Stimulated activated naive CD8-positive, alpha-beta T cell treated with anti-CD3 and anti-CD28 coated beads, Interleukin-15, Interleukin-2, amounts not matched to agents 100 ng/mL and 50 ng/mL, for 24 hours (primary cell): ENCODE data around the gene FAAH.

Experiments used
- H3K27ac Mint-ChIP-seq: one replicate; pipeline ENCODE4 v1.8.0; 2021; ENCODE audit warnings: mild to moderate bottlenecking, mixed read lengths
- H3K27me3 Mint-ChIP-seq: one replicate; pipeline ENCODE4 v1.8.0; 2021; ENCODE audit warnings: mixed read lengths
- H3K36me3 Mint-ChIP-seq: one replicate; pipeline ENCODE4 v1.8.0; 2021; ENCODE audit warnings: low read depth, mixed read lengths
- H3K4me1 Mint-ChIP-seq: one replicate; pipeline ENCODE4 v1.8.0; 2021; ENCODE audit warnings: low read depth, mixed read lengths
- H3K4me3 Mint-ChIP-seq: one replicate; pipeline ENCODE4 v1.8.0; 2021; ENCODE audit warnings: mild to moderate bottlenecking, mixed read lengths
- H3K9me3 Mint-ChIP-seq: one replicate; pipeline ENCODE4 v1.8.0; 2021; ENCODE audit warnings: mixed read lengths

The FAAH gene

GRCh38 chr1:46407636-46408035 lies 13.5 kb downstream of the FAAH start:
- Mint-ChIP-seq H3K4me1 (no peaks in the 10 kb centered on the region), H3K27ac (no peak overlapping the region), H3K36me3 (no peaks in the 10 kb centered on the region), H3K4me3 (no peak overlapping the region), H3K9me3 (no peaks in the 10 kb centered on the region), H3K27me3 (no peaks in the 10 kb centered on the region)

DNA sequence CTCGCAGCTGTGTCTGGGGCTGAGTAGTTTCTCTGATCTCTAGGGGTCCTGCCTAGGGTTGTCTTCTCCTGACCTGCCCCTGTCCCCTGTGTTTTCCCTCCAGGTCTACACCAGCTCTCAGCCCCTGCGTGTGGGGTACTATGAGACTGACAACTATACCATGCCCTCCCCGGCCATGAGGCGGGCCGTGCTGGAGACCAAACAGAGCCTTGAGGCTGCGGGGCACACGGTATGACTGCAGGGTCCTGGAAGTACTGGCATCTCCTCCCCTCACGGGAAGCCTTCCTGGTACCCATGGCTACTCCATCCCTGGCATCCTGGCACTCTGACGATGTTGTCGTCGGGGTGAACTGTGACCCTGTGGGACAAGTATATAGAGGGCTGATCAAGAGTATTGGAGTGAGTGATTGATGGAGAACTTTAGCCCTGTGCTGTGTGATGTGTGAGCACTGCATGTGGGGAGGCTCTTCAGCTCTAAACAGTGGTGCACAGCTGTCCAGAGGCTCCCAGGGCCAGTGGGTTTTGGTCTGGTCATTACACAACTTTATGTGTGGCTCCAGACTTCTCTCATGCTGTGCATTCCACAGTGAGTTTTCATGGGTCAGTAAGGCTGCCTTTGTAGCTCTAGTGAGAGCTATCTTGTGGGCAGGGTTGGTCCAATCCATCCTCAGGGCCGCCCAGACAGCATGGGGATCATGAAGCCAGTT lies 14.4 kb downstream of the FAAH start:
- H3K27me3 Mint-ChIP-seq: no peaks in the 10 kb centered on the region
- no peaks in the 10 kb centered on the region for H3K36me3 Mint-ChIP-seq
- H3K27ac Mint-ChIP-seq: no peak overlapping the region
- H3K4me3 Mint-ChIP-seq: no peak overlapping the region
- H3K4me1 Mint-ChIP-seq: no peaks in the 10 kb centered on the region
- no peaks in the 10 kb centered on the region for H3K9me3 Mint-ChIP-seq

- H3K36me3 Mint-ChIP-seq: no peaks in the 10 kb centered on the region
- H3K27me3 Mint-ChIP-seq: no peaks in the 10 kb centered on the region
- H3K27ac Mint-ChIP-seq: no peak overlapping the region
- H3K4me1 Mint-ChIP-seq: no peaks in the 10 kb centered on the region
- H3K4me3 Mint-ChIP-seq: no peak overlapping the region
- no peaks in the 10 kb centered on the region for H3K9me3 Mint-ChIP-seq
Measured at GRCh38 chr1:46409063-46409372, 14.9 kb downstream of the FAAH start.

GRCh38 chr1:46410156-46411009 lies 16.3 kb downstream of the FAAH start:
- H3K4me3 Mint-ChIP-seq: no peak overlapping the region
- H3K4me1 Mint-ChIP-seq: no peaks in the 10 kb centered on the region
- H3K27ac Mint-ChIP-seq: no peak overlapping the region
- H3K9me3 Mint-ChIP-seq: no peaks in the 10 kb centered on the region
- H3K36me3 Mint-ChIP-seq: no peaks in the 10 kb centered on the region
- no peaks in the 10 kb centered on the region for H3K27me3 Mint-ChIP-seq

DNA sequence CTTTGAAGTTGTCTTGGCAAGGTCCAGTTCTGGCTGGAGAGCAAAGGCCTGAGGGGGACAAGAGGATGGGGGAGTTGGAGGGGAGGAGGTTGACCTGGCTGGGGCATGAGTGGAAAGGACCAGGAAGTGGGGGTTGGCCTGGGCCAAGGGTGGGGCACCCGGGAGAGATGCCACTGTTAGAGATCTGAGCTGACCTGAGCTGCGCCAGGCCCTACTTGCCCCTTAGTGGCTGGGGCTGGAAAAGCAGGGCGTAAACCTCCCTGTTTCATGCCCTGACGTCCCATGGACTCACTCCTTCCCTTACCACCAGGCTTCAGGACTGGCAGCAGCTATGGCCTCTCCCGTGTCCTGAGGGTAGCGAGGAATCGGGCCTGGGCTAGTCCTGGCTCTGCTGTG lies 16.9 kb downstream of the FAAH start:
- no peaks in the 10 kb centered on the region for H3K4me1 Mint-ChIP-seq
- no peak overlapping the region for H3K27ac Mint-ChIP-seq

GRCh38 chr1:46411601-46412341 lies 17.7 kb downstream of the FAAH start:
- Mint-ChIP-seq H3K36me3 (no peaks in the 10 kb centered on the region), H3K27ac (no peak overlapping the region), H3K4me3 (no peak overlapping the region), H3K27me3 (no peaks in the 10 kb centered on the region), H3K4me1 (no peaks in the 10 kb centered on the region), H3K9me3 (no peaks in the 10 kb centered on the region)

More for the DNA sequence above, 16.9 kb downstream of the FAAH start:
- H3K4me3 Mint-ChIP-seq: no peak overlapping the region
- no peaks in the 10 kb centered on the region for H3K27me3 Mint-ChIP-seq
- H3K36me3 Mint-ChIP-seq: no peaks in the 10 kb centered on the region
- H3K9me3 Mint-ChIP-seq: no peaks in the 10 kb centered on the region

DNA sequence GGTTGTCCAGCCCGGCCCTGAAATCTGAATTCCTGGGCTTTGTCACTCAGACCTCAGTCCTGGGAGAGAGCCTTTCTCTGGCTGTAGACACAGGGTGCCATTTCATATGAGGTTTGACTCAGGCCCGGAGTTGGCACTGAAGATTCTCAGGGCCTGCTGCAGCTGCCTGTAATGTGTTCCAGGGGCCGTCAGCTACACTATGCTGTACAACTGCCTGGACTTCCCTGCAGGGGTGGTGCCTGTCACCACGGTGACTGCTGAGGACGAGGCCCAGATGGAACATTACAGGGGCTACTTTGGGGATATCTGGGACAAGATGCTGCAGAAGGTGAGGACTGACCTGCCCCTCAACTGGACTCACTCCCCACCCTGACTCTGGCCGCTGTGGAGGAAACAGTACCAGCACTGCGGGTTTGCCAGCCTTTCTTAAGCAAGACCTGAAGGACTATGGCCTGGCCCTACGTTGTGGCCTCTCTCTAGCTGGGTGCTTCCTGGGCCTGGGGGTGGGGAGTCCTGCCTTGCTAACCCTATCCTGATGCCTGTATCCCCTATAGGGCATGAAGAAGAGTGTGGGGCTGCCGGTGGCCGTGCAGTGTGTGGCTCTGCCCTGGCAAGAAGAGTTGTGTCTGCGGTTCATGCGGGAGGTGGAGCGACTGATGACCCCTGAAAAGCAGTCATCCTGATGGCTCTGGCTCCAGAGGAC lies 18.9 kb downstream of the FAAH start:
- H3K36me3 Mint-ChIP-seq: no peaks in the 10 kb centered on the region
- H3K4me1 Mint-ChIP-seq: no peaks in the 10 kb centered on the region
- no peaks in the 10 kb centered on the region for H3K9me3 Mint-ChIP-seq
- no peak overlapping the region for H3K27ac Mint-ChIP-seq
- no peaks in the 10 kb centered on the region for H3K27me3 Mint-ChIP-seq
- H3K4me3 Mint-ChIP-seq: no peak overlapping the region

- H3K4me3 Mint-ChIP-seq: no peak overlapping the region
Measured at GRCh38 chr1:46413596-46413985, 19.5 kb downstream of the FAAH start.

GRCh38 chr1:46415514-46415913 lies 21.4 kb downstream of the FAAH start:
- Mint-ChIP-seq H3K4me1 (no peaks in the 10 kb centered on the region), H3K36me3 (no peaks in the 10 kb centered on the region), H3K27ac (no peak overlapping the region), H3K27me3 (no peaks in the 10 kb centered on the region), H3K4me3 (no peak overlapping the region), H3K9me3 (no peaks in the 10 kb centered on the region)

More at GRCh38 chr1:46413596-46413985, 19.5 kb downstream of the FAAH start:
- Mint-ChIP-seq H3K4me1 (no peaks in the 10 kb centered on the region), H3K36me3 (no peaks in the 10 kb centered on the region), H3K27ac (no peak overlapping the region), H3K9me3 (no peaks in the 10 kb centered on the region), H3K27me3 (no peaks in the 10 kb centered on the region)

- no peaks in the 10 kb centered on the region for H3K36me3 Mint-ChIP-seq
- no peaks in the 10 kb centered on the region for H3K9me3 Mint-ChIP-seq
- no peak overlapping the region for H3K27ac Mint-ChIP-seq
- H3K27me3 Mint-ChIP-seq: no peaks in the 10 kb centered on the region
- H3K4me1 Mint-ChIP-seq: no peaks in the 10 kb centered on the region
- H3K4me3 Mint-ChIP-seq: no peak overlapping the region
Measured at GRCh38 chr1:46418976-46419375, 24.9 kb downstream of the FAAH start.

DNA sequence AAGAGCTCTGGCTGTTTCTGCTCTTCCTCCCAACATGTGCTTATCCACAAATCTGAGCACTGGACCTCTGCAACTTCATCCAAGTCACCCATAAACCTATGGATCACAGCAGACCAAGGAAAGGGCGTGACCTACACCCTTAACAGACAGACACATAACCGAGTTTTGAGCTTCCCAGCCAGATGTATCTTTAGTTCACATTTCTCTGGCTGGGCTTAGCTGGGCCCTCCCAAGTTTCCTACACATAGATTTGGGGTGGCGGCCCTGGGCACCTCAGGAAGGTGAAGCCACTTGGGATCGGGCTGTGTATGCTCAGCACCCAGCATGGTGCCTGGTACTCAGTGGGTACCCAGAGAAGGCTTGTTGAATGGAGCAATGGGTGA lies 26.4 kb downstream of the FAAH start:
- Mint-ChIP-seq H3K27me3 (no peaks in the 10 kb centered on the region), H3K4me1 (no peaks in the 10 kb centered on the region), H3K36me3 (no peaks in the 10 kb centered on the region), H3K9me3 (no peaks in the 10 kb centered on the region), H3K4me3 (no peak overlapping the region), H3K27ac (no peak overlapping the region)

DNA sequence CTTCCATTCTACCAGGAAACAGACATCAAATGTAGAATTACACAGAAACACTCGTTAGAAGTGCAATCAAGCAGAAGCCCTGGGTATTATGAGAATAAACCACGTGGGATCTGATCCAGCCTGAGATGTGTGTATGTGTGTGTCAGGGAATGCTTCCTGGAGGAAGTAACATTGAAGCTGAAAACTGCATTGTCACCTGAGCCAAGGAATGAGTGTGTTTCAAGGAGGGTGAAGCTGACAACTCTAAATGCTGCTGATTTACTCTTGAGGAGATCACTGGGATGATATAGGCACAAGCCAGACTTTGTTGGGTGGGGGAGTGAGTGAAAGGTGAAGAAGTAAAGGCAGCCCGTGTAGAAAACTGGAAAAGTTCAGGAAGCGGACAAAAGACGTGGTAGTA lies 27.6 kb downstream of the FAAH start:
- no peaks in the 10 kb centered on the region for H3K9me3 Mint-ChIP-seq
- H3K27ac Mint-ChIP-seq: no peak overlapping the region
- no peak overlapping the region for H3K4me3 Mint-ChIP-seq
- no peaks in the 10 kb centered on the region for H3K36me3 Mint-ChIP-seq
- H3K4me1 Mint-ChIP-seq: no peaks in the 10 kb centered on the region
- no peaks in the 10 kb centered on the region for H3K27me3 Mint-ChIP-seq

GRCh38 chr1:46422261-46422871 lies 28.2 kb downstream of the FAAH start:
- H3K36me3 Mint-ChIP-seq: no peaks in the 10 kb centered on the region
- H3K9me3 Mint-ChIP-seq: no peaks in the 10 kb centered on the region
- no peaks in the 10 kb centered on the region for H3K4me1 Mint-ChIP-seq
- no peaks in the 10 kb centered on the region for H3K27me3 Mint-ChIP-seq
- no peak overlapping the region for H3K4me3 Mint-ChIP-seq
- no peak overlapping the region for H3K27ac Mint-ChIP-seq

- no peak overlapping the region for H3K4me3 Mint-ChIP-seq
- H3K36me3 Mint-ChIP-seq: no peaks in the 10 kb centered on the region
- H3K4me1 Mint-ChIP-seq: no peaks in the 10 kb centered on the region
- H3K27ac Mint-ChIP-seq: no peak overlapping the region
- no peaks in the 10 kb centered on the region for H3K9me3 Mint-ChIP-seq
- H3K27me3 Mint-ChIP-seq: peaks cover 2% of the 10 kb centered on the region
Measured at GRCh38 chr1:46423574-46424240, 29.6 kb downstream of the FAAH start.
